Stimulated activated CD8-positive, alpha-beta memory T cell treated with anti-CD3 and anti-CD28 coated beads, Interleukin-15, amount 100 ng/mL, for 48 hours (primary cell): ENCODE results near the gene CDH15.
"Not testable (repeated sequence)": the region's sequence is repeated elsewhere in the genome, so short reads cannot be mapped to it uniquely, and the experiment has no call there.

Source experiments
- DNase-seq, 2 donors: peaks; one replicate each; pipeline ENCODE4 v3.0.0-alpha.2; 2020; ENCODE audit warnings: low read depth in 2 of 2

Gene CDH15

DNA sequence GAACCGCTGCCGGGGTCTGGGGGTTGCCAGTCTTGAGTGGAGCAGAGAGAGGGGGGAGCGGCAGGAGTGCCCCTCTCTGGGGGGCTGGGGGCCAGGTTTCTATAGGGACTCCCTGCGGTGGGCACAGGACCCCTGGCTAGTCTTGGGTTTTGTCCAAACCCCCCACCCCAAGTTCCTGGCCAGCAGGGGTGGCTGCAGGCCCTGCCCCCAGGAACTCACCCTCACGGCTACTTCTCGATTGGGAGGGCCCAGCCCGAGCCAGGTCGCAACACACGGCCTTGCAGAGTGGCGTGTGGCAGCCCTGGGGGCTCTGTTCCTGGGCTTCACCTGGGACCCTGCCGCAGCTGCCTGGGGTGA, 601 bp downstream of the CDH15 start:
- DNase-seq = no peak

DNA sequence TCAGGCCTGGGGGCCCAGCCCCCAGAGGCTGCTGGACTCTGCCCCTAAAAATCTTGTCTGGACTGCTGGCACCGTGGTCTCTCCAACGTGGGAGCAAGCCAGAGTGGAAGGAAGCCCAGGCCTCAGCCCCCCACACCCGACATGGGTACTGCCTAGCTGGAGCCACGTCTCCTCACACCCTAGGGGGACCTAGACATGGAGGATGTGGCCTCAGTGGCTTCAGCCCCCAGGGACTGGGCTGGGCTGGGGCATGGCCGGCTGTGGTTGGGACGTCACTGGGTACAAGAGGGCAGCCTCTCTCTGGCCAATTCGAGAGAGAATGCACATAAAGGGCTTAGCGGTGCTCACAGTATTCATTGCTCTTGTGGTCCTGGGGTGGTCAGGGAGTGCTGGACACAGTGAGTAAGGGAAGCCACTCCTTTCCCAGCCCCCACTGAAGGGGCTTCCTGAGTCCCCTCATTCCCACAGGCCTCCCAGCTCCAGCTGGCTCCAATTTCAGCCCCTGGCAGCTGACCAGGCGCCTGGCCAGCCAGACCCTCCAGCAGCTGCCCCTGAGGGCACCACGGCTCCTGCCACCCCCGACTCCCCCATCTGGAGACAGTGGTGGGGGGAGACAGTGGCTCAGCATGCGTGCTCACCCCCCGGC, 1.1 kb downstream of the CDH15 start:
- DNase-seq = no peak

DNA sequence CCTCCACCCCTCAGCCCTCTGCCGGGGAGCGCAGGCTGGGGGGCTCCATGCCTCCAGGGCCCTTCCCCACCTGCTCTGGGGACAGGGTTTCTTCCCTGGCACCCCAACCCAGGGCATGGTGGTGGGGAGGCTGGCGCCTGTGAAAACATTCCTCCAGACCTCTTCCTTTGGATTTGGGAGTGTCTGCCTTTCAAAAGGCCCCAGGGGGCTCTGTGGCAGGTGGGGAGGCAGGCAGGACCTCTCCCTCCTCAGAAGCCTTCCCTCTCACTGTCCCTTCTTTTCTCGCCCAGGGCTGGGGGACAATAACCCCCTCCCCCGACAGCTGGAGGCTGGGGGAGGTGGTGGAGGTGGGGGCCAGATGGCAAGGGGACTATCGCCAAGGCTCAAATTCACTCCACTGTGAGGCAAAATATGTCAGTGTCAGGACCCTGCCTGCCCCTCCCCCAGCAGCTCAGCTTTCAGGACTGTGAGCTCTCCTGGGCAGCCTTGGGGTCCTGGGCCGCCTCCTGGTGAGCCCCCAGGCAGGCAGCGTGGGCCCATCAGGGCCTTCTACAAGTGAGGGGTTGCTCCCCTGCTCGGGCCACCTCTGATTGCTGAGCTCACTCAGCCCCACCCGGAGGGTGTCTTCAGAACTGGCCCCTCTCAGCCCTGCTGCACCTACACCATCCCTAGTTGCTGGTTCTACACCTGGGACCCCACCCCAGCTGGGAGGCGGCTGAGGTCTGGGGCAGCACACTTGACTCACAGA, 1.8 kb downstream of the CDH15 start:
- no peak for DNase-seq

DNA sequence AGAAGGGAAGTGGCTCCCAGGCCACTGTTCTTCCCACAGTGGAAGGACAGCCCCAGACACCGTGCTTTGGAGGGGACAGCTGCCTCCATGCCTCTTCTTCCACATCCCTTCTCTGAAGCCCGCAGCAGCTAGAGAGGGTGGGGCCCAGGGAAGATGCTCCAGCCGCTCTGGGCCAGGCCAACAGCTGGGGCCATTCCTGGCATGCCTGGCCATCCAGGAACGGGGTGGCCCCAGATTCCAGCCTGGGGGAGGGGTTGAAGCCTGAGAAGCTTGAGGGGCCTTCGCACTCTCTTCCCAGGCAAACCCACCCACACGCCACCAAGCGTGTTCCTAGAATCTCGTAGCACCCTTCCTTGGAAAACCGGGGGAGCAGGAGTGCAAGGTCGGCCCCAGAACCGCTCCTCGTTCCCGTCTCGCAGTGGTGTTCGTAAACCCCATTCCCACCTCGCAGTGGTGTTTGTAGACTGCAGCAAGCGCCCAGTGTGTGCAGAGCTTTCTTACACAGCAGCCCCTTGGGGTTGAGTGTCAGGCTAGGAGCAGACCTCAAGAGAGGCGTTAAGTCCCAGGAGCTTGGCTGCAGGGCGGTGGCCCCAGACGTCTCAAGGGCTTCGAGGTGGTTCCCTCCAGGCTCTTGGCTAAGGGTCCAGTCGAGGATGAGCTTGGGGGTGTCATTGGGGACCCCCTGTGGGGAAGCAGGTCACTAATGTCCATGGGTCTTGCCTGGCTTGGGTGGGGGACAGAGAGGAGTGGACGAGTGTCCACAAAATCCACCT, 2.7 kb downstream of the CDH15 start:
- DNase-seq = no peak

DNA sequence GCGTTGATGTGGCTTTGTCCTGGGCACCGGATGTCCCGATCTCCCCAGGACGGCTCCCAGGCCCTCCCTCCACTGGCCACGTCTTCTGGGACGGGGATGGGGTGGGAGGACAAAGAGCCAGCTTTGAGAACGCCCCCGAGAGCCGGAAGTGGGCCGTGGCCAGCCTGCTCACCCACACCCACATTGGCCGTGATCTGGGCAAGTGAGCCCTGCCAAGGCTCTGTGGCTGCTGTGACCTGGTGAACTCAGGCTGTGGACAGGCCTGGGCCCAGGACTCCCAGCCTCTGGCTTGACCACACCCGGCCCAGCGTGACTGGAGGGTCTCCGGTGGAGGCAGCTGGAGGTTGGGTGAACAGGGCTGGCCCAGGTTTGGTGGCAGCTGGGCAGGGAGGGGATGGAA, 3.3 kb downstream of the CDH15 start:
- DNase-seq = no peak

DNA sequence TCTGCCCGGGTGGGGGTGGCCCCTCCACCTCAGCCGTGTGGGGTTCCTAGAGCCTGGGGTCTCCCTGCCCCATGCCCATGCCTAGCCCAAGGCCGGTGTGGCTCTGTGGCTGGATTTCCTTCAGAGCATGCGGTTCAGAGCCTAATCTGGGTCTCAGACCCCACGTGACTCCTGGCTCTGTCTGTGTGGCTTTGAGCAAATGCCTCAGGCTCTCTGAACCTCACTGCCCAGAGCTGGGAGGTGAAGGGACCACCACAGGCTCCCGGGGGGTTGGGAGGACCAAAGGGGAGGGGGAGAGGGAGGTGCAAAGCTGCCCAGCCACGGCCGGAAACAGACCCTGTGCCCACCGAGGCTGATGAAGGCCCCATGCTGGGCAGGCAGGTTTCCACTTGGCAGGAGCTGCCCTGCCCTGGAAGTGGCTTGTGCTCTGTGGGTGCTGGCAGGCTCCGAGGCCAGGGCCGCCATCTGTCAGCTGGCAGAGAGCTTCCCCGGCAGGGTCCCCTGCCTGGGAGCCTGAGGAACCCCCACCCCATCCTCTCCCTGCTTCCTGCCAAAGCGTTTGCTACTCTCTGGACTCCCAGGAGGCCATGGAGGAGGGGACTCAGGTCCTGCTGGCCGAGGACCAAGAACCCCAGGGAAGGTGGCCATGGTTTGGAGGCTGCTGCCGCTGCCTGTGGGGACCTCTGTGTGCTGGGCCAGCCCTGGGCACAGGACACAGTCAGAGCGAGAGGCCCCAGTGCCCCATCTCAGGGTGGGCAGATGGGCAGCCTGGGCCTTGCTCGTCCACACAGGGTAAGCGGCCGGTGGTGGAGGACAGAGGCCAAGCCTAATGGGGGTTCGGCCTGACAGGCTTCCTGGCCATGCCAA, 4.0 kb downstream of the CDH15 start:
- no peak for DNase-seq

DNA sequence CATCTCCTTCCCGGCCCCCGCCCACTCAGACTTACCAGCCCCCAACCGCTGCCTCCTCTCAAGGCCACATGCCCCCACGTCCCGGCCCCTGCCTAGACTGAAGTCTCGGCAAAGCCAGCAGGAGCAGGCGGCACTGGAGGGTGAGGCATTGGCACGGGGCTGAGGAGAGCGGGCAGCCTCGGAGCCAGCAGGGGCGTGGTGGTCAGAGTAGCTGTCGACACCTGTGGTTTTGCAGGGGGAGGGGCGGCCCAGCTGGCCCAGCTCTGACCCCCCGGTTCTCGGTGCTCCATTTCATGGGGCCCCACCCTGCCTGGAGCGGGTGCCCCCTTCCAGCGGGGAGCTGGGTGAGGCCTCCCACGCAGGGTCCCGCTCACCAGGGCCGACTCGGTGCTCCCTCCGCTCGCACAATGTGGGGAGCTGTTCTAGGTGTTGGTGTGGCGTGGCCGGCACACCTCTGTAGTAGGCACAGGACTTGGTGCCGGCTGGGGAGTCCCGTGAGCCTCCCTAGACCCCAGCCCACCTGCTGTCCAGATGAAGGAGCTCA, 4.7 kb downstream of the CDH15 start:
- no peak for DNase-seq

DNA sequence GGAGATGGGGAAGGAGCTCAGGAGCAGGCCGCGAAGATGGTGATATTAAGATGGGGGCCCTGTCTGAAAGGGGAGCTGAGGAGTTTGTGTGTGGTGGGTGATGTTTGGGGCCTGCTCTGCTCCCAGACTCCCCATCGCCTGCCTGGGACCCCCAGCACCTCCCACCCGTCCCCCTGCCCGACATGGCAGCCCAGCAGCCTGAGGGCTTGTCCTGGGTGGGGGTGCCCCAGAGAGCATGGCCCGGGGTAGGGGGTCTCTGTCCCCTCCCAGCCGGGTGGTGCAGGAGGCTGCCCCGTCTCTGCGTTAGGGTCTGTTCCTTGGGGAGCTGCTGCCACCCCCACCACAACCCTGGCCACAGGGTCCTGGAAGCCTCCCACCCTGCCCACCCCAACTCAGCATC, 5.2 kb downstream of the CDH15 start:
- DNase-seq = no peak

DNA sequence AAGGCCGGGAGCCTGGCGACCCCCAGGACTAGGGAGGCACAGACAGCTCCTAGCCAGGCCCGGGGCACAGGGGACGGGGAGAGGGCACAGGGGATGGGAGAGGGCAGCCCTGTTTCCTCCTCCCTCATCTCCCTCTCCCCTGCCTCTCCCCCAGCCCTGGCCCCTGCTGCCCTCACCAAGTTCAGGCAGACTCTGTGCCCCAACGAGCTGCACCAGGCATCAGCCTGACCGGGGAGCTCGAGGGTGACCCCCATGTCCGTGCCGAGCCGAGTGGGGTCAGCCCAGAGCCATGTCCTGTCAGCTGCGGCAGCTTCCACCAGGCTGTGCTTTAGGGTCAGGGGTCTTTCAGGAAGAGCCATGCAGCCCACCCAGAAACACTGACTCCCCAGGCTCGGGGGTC, 6.0 kb downstream of the CDH15 start:
- DNase-seq = no peak

DNA sequence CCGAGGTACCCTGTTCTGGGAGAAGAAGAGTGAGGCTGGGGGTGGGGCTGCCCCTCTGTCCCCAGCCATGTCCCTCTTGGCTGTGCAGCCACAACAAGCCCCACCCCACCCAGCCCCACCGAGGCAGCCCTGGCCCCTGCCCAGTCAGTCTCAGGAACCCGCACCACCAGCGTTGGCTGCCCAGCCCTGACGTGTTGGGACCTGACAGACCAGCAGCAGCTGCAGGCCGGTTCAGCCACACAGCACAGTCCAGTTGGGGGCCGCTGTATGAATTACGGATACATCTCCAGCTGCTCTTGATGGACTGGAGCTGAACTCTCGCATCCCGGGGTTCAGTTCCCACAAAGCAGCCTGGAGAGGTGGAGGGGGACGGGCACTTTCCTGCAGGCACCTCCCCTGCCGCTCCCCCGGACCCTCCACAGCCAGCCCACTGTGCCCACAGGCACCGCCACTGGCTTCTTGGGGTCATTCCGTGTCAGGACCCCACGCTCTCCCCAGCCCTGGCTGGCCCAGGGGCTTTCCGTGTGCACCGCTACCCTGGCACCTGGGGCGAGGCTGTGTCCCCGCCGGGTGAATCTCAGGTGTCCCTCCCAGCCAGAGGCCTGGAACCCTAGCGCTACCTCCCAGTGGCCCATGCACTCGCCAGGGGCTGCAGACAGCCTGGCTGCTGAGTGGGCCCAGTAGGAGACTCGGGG, 7.1 kb downstream of the CDH15 start:
- DNase-seq = no peak

DNA sequence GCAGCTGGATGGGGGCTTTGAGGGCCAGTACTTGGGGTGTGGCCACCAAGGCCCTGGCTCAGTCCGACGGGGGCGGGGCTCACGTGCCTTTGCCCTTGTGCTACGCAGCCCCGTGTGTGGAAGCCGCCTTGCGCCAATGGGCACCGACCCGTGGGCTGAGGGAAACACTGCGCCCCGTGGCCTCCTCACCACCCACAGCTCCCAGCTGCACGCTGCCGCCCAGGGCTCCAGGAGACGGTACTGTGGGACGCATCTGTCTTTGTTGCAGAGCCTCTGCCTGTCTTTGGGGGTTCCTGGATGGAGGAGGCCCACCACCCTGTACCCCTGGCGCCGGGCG, 7.6 kb downstream of the CDH15 start:
- DNase-seq = no peak

DNA sequence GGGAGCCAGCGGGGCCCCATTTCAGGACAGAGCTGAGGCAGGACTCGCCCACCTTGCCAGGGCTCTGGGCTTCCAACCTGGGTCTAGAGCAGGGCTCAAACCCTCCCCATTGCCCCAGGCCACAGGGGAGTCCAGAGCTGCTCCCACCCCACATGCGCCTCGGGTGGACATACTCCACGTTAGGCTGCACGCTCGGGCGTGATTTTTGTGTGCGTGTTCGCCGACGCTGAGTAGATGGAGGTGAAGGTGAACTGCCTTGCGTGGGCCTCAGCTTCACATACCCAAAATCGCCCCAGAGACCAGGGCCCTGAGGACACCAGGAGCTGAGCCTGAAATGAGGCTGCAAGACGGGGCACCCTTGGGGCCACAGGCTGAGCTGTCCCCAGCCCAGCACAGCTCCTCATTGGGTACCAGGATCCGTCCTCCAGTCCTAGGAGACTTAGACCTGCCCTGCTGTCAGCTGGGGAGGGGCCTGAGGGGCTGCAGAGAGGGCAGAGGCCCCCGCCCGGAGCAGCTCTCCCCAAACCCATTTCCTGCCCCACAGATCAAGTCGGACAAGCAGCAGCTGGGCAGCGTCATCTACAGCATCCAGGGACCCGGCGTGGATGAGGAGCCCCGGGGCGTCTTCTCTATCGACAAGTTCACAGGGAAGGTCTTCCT, 8.2 kb downstream of the CDH15 start:
- DNase-seq = no peak

DNA sequence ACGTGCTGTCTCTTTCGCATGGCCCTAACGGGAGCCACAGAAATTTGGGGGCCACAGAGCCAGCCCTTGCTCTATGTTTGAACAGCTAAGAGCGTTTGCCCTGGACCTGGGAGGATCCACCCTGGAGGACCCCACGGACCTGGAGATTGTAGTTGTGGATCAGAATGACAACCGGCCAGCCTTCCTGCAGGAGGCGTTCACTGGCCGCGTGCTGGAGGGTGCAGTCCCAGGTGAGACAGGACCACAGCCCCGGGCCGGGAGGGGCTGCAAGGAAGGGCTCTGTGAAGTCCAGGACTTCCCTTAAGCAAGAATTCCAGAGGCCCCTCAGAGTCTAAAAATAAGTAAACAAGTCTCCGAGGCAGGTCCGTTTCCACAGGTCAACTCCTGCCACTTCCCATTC, 11.9 kb downstream of the CDH15 start:
- no peak for DNase-seq

DNA sequence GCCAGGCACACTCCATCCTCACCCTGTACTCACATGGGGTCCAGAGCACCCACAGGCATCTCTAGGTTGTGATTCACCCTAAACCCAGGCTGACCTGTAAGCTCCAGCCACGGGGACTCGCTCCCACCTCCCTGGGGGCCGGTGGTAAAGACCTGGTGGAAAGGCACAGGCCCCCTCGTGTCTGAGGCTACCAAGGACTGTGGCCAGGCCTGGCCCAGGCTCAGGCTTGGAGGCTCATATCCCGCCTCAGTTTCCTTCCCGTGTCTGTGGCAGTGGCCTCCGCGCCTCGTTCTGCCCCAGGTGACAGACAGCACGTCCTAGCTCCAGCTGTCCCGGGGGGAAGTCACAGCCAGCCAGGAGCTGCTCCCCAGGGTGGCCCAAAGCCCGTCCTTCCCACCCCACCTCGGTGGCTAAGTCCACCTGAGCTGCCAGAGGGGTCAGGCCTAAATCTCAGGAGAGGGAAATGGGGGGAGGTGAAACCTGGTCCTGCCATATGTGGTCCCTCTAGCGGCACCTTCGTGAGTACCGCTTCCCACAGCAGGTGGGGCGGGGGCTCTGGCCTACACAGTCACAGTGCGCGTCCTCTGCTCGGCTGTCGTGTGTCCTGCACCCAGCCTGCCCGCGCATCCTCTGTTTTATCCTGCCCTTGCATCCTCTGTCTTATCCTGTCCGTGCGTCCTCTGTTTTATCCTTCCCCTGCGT, 12.6 kb downstream of the CDH15 start:
- no peak for DNase-seq

DNA sequence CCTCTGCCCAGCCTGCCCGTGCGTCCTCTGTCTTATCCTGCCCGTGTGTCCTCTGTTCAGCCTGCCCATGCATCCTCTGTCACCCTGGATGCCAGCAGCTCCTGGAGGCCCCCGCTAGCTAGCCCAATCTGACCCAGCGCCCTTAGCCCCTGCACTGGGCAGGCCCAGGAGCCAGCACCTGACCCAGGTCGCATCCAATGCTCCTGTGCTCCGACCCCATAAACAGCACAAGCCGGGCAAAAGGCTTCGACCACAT, 13.1 kb downstream of the CDH15 start:
- DNase-seq = no peak

DNA sequence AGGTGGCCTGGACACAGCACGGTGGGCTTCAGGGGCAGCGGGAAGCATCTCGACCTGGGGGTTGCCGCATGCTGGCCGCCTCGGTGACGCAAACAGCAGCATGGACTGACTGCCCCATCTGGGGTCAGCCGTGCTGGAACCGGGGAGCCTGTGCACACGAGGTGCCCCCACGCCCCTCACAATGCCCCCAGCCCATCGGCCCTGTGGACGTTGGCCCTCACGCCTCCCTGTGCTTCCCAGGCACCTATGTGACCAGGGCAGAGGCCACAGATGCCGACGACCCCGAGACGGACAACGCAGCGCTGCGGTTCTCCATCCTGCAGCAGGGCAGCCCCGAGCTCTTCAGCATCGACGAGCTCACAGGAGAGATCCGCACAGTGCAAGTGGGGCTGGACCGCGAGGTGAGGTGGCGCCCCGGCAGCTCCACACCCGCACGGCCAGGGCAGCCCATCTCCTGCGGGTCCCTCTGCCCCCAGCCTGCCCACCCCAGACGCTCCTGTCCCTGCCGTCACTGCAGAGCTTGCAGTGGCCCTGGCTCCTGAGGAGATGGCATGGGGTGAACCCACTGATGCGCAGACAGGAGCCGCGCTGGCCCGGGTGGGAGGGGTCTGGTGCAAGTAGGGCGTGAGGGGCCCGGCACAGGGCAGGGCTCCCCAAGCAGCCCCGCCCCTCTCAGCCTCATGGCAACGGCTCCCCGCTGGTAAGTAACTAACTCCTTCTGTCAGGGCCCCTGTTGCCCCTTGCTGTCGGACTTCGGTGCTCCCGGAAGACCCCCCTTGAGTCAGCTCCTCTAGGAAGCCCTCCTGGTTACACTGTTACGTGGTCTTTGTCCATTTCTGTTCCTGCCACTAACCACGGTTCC, 13.6 kb downstream of the CDH15 start:
- no peak for DNase-seq

DNA sequence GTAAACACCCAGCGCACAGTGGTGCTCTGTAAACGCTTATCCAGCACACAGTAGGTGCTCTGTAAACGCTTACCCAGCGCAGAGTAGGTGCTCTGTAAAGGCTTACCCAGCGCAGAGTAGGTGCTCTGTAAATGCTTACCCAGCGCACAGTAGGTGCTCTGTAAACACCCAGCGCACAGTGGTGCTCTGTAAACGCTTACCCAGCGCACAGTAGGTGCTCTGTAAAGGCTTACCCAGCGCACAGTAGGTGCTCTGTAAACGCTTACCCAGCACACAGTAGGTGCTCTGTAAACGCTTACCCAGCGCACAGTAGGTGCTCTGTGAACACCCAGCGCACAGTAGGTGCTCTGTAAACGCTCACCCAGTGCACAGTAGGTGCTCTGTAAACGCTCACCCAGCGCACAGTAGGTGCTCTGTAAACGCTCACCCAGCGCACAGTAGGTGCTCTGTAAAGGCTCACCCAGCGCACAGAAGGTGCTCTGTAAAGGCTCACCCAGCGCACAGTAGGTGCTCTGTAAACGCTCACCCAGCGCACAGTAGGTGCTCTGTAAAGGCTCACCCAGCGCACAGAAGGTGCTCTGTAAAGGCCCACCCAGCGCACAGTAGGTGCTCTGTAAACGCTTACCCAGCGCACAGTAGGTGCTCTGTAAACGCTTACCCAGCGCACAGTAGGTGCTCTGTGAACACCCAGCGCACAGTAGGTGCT, 14.5 kb downstream of the CDH15 start:
- DNase-seq = not testable (repeated sequence)

DNA sequence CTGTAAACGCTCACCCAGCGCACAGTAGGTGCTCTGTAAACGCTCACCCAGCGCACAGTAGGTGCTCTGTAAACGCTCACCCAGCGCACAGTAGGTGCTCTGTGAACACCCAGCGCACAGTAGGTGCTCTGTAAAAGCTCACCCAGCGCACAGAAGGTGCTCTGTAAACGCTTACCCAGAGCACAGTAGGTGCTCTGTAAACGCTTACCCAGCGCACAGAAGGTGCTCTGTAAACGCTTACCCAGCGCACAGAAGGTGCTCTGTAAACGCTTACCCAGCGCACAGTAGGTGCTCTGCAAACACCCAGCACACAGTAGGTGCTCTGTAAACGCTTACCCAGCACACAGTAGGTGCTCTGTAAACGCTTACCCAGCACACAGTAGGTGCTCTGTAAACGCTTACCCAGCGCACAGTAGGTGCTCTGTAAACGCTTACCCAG, 15.1 kb downstream of the CDH15 start:
- DNase-seq = not testable (repeated sequence)
